ENCODE data around the gene TFAP2C. TPM values are rescaled to one million over a fixed set of nuclear protein-coding genes. Genes with fewer than 3 reads are reported as not detected.

The TFAP2C gene
- total RNA-seq (2014; rRNA removed; shearing (Covaris generic)): 1.9 and 2.0 TPM in 2 replicates

DNA sequence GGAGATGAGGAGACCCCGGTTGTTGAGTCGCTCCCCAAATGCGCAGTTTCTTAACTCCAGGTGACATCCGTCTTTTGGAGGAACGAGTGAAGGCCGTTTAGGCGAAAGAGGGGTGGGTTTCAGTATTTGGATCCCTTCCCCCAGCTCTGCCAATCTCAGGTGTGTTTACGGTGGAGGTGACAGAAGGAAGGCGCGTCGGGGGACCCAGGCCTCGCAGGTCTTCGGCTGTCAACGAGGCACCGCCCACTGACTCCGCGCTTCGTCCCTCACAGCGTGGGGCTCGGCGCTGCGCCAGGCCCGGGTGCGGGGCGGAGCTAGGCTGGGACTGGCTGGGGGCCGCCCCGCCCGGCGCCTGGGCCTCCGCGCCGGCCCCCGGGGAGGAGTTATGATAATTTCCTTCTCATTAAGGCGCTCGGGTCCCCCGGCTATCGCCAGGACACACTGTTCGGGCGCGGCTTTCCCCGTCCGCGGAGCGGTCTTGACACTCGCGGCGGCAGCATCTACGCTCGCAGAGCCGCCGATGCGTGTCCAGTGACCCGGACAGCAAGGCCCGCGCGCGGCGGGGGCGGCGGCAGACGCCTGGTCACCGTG, at the start of gene TFAP2C:
TFAP2C (plus strand) TSS at position 434 of the 591 bp plus-strand sequence. CDS start 239 bp downstream, outside the sequence.
- peak; percentile 61 for DNase-seq (ENCODE audit: low spot score)

DNA sequence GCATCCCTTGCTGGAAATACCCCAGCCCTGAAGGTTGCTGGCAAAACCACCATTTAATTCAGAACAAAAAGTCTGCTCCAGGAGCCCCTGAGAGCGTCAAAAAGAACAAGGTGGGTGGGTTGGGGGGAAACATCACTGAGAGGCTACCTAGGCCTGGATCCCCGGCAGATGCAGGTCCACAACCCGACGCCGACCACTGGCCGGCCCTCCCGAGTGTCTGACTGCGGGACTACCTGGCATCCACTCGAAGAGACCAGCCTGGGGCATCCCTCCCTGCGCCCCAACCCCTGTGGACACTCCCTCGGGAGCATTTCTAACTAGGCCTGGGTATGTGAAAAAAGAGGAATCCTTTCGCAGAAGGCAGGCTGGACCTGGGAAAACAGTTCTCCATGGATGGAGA, 48.9 kb upstream of the TFAP2C start:
- DNase-seq (ENCODE audit: low spot score): no peak

DNA sequence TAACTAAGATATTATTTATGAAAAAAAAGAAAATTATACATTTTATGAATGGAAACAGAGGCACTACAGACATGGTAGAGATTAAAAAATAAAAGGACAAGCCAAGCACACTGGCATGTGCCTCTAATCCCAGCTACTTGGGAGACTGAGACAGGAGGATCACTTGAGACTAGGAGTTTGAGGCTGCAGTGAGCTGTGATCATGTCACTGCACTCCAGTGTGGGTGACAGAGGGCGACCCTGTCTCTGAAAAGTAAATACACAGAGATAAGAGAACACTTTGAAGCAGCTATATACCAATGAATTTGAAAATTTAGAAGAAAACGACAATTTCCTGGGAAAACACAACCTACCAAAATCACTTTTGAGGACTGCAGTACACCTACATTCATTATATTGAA, 47.4 kb upstream of the TFAP2C start:
- DNase-seq (ENCODE audit: low spot score): no peak

- no peak for DNase-seq (ENCODE audit: low spot score)
Measured at GRCh38 chr20:56582542-56582941, 46.6 kb upstream of the TFAP2C start.

DNA sequence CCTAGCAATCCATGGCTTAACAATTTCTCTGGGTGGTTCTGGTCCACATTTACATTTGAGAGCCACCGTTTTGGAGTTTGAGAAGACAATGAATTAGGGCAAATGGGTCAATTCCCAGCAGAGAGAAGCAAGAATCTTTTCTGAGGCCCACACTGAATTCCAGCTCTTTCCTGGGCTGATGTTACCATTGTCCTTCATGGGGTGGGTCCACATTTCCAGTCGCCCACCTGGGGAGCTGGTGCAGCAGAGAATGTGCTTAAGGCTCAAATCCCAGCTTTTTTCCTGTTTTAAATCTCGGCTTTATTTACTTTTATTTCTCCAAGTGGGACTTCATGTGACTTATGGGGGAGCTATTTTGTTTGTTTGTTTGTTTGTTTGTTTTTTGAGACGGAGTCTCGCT, 44.2 kb upstream of the TFAP2C start:
- no peak for DNase-seq (ENCODE audit: low spot score)

DNA sequence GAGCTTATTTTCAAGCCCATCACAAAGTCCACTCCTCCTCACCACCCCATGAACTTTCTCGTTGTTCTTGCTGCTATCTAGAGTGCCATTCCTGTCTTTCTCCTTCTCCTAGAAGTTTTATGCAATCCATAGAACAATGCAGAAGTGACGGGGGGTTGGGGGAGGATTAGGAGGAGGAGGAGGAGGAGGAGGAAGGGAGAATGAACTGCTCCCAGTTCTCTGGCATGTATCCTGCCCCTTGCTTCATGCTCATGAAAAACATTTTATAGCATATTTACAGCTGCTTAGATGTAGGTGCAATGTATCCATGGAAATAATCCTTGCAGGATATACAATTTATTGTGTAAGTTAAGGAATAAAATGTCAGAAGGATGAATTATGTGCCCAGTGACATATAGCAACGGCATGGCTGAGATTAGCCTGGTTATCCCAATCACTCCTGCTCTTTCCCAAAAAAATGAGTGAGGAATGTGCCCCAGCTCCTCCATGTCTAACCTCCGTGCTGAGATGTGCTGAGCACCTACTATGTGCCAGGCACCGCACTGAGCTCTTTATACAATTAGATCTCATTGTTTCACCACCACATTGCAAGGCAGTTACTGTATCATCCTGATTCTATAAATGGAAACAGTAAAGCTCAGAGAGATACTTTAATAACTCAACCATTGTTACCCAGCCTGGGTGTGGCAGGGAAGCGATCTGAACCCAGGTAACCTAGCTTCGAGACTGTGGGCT, 41.6 kb upstream of the TFAP2C start:
- DNase-seq (ENCODE audit: low spot score): peak; percentile 13

DNA sequence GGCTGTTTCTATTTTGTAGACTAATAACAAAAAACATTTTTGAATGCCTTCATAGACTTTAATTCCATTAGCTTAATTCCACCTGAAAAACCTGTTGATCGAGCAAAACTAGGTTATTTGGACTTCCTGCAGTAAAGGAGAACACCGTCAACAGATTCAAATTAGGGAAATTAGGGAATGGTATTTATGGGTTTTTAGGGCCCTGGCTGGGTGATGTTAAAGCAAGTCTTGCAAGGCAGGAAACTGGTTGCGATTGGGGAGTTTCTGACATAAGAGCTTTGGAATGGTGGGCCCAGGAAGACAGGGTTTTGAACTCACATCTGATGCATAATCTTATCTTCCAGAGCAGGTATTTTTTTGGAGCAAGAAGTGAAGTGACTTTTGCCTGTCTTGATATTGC, 40.1 kb upstream of the TFAP2C start:
- no peak for DNase-seq (ENCODE audit: low spot score)

DNA sequence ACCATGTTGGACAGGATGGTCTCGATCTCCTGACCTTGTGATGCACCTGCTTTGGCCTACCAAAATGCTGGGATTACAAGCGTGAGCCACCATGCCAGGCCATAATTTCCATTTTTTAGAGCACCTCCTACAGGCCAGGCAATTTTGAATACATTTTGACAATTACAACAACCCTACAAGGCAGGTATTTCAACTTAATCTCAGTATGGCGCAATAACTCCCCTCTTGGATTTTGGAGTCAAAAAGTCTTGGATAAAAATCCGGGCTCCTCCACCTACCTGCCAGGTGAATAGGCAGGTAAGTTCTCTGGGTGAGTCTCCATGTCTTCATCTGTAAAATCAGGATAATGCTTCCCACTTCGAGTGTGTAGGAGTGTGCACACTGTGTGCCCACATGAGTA, 39.5 kb upstream of the TFAP2C start:
- no peak for DNase-seq (ENCODE audit: low spot score)

GRCh38 chr20:56590888-56591287, 38.2 kb upstream of the TFAP2C start:
- no peak for DNase-seq (ENCODE audit: low spot score)

DNA sequence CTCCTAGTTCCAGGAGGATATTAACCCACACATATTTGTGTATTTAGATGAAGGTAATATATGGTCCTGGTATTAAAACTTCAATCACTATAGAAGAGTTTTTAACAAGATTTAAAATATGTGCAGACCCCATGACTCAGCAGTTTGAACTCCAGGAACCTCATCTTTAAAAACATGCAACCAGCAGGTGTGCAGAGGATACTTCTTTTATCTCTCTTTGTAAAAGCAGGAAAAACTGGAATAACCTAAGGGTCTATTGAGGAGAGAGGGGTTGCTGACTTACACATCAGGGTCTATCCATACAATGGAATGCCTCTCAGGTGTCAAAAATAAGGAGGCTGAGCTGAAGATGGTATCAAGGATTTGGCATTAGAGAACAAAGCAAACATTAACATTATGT, 36.9 kb upstream of the TFAP2C start:
- no peak for DNase-seq (ENCODE audit: low spot score)

GRCh38 chr20:56592817-56593216, 36.3 kb upstream of the TFAP2C start:
- no peak for DNase-seq (ENCODE audit: low spot score)

- no peak for DNase-seq (ENCODE audit: low spot score)
Measured at GRCh38 chr20:56595746-56596475, 33.2 kb upstream of the TFAP2C start.

DNA sequence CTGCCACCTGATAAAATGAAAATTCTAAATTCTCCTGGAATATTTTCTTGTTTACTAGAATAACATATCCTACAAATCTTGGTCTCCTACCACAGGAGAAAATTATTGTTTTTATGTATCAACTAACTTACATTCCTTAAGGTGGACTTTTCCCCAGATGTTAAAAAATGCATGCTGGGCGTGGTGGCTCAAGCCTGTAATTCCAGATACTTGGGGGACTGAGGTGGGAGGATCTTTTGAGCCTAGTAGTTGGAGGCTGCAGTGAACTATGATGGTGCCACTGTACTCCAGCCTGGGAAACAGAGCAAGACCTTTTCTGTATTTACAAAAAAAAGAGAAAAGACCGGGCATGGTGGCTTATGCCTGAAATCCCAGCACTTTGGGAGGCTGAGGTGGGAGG, 27.9 kb upstream of the TFAP2C start:
- DNase-seq (ENCODE audit: low spot score): no peak

DNA sequence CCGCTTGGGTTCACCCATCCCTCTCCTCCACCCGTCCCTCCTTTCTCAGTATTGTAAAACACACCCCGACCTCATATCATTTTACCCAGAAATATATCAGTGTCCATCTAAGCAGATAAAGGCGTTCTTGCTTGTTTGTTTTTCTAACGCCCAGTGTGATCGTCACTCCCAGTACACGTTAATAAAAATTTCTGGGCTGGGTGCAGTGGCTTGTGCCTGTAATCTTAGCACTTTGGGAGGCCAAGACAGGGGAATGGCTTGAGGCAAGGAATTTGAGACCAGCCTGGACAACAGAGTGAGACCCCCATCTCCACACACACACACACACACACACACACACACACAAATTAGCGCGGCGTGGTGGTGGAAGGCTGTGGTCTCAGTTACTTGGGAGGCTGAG, 24.4 kb upstream of the TFAP2C start:
- no peak for DNase-seq (ENCODE audit: low spot score)

DNA sequence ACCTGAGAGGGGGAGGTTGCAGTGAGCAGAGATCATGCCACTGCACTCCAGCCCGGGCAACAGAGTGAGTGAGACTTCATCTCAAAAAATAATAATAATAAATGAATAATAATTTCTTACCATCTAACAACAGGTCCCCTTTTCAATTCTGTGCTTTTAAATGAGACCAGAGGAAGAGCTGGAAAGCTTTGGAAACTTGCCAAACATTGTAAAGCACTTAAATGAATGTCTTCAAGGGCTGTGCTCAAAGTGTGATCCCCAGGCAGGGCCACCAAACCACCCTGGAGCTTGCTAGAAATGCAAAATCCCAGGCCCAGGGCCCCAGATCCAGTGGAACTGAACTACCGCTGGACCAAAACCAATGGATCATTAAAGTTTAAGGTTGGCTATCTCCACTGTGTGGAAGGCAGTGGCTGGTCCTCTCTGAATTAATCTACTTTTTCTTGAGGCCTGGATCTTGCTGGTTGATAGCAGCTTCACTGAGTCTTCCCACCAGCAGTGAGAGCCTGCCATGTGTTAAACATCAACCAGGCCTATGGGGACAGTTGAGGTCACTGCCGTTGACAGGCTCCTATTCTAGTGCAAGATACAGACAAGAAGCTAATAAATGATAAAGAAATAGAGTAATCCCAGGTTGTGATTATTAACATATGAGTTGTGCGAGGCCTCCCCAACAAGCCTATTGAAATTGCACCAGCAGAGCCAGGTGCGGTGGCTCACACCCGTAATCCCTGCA, 23.7 kb upstream of the TFAP2C start:
- DNase-seq (ENCODE audit: low spot score): no peak

DNA sequence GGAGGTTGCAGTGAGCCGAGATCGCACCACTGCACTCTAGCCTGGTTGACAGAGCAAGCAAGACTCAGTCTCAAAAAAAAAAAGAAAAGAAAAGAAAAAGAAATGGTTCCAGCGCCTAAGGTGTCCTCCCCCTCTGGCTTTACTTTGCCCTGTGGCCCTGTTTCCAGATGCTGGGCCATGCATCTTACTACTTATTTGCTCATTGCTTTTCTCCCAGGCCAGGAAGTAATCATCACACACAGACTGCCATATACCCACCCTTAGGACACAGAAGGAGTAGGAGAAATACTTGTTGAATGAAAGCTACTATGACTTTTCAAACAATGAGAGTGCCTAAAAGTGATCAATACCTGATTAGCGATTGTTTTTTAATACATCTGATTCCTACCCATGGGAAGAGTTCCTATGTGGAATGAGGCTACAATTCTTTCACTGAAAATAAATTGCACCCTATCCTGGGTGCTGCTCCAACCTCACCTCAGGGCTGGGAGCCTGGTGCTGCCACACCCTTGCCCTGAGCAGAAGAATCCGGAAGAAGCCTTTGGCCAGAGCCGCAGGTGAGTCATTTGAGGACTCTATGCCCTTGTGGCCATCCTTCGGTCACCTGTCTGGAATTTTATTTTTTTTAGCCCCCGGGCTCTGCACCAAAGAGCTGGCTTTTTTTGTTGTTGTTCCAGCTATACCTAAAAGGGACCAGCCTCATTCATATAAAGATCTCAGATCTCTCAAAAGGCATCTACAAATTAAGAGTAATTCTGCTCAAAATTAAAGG, 22.7 kb upstream of the TFAP2C start:
- DNase-seq (ENCODE audit: low spot score): peak; percentile 44

DNA sequence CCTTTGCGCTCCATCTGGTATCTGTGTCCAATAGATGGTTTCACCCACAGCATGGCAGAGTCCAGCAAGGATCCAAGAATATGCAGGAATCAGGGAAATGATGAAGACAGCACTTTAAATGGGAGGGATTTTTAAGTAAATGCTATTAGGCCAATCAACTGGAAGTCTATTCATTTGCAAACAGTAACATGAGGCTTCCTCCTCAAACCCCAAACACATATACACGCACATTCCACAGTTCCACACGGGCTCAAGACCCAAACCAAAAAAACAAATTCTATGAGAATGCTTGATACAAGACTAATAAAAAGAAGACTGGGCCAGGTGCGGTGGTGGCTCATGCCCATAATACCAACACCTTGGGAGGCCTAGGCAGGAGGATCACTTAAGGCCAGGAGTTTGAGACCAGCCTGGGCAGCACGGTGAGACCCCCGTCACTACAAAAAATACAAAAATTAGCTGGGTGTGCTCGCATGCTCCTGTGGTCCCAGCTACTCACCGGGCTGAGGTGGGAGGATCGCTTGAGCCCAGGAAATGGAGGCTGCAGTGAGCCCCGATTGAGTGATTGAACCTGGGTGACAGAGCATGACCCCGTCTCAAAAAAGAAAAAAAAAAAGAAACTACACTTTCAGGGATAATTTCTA, 21.9 kb upstream of the TFAP2C start:
- no peak for DNase-seq (ENCODE audit: low spot score)

- DNase-seq (ENCODE audit: low spot score): no peak
Measured at GRCh38 chr20:56608376-56608775, 20.7 kb upstream of the TFAP2C start.

- no peak for DNase-seq (ENCODE audit: low spot score)
Measured at GRCh38 chr20:56609321-56609720, 19.8 kb upstream of the TFAP2C start.

DNA sequence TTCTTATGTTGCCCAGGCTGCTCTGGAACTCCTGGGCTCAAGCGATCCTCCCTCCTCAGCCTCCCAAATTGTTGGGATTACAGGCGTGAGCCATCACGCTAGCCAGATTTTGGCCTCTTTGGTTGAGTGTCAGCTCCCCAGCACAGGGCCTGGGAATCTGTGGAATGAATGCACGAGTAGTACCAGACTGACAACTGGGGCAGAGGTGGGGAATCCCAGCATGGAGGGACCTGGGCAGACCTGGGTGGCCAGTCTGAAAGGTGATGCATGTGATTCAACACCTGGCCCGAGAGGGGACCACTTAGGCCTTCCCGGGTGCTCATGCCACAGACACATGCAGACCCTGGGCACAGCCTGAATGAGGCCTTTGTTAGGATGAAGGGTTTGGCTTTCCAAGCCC, 19.0 kb upstream of the TFAP2C start:
- DNase-seq (ENCODE audit: low spot score): no peak

- no peak for DNase-seq (ENCODE audit: low spot score)
Measured at GRCh38 chr20:56614196-56614595, 14.9 kb upstream of the TFAP2C start.
